NCI-H2171 (cell line): ENCODE measurements around the gene MUC4.
"Not testable (repeated sequence)": the region's sequence is repeated elsewhere in the genome, so short reads cannot be mapped to it uniquely, and the experiment has no call there.

Source experiments
- DNase-seq: peaks from one replicate; lab custom pipeline; 2025; lab: John Stamatoyannopoulos, UW

MUC4 gene

DNA sequence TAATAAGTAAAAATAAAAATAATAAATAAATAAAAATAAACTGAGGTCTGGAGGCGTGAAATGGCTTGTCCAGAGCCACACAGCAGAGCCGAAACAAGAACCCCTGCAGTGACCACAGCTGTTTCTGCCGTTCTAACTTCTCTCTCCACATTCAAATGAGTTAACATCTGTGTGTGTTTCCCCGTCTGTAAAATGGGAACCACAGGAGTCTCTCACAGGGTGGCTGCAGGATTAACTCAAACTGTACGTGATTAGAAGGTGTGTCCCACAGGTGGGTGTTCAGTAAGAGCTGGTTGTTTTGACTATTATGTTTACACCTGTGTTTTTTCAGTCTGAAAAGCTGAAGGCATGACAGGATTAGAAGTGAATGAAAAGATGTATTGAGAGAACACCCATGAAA is 27.0 kb upstream of the MUC4 start:
- no peak for DNase-seq

DNA sequence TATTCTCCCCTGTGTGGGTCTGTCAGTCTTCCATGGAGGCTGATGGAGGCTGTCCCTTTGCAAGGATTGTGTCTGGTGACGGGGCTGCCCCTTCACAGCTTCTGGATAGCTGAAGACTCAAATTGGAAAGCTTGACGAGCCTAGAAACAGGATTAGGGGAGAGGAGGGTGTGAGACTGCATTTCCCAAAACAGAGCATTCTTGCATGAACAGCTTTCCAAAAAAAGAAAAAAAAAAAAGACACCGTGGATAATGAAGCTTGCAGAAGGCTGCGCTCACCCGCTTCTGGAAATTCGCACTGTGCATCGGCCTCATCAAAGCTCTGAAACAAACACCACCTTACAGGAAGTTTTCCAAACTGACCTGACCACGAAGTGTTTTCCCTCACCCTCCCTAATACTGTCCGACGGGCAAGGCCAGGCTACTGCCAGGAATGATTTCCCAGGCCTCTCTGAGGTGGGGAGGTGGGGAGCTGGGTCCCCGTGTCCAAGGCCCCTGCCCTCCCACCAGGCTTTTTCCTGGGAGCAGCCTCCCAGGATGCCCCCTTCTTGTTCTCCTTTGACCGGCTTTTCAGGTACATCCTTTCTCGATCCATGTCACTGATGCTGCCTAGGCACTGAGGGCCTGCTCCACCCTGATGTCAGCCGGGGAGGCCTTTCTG is 24.9 kb upstream of the MUC4 start:
- DNase-seq = no peak

DNA sequence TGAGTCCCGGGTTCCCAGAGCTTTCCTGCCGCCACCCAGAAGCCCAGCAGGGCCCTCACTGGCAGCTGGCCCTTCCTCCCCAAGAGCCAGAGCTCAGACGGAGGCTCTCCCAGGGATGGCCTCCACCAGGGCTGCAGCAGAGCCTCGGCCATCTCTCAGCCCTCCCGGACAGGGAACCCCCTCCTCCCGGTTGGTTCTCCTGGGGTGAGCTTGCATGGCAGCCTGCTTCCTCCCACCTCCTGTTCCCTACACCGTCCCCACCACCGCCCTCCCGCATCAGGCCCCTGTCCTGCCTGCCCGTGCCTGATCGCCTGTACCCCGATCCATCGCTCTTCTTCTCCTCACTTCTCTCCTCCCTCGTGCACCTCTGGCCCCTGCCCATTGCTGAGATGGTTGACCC is 24.1 kb upstream of the MUC4 start:
- DNase-seq = no peak

DNA sequence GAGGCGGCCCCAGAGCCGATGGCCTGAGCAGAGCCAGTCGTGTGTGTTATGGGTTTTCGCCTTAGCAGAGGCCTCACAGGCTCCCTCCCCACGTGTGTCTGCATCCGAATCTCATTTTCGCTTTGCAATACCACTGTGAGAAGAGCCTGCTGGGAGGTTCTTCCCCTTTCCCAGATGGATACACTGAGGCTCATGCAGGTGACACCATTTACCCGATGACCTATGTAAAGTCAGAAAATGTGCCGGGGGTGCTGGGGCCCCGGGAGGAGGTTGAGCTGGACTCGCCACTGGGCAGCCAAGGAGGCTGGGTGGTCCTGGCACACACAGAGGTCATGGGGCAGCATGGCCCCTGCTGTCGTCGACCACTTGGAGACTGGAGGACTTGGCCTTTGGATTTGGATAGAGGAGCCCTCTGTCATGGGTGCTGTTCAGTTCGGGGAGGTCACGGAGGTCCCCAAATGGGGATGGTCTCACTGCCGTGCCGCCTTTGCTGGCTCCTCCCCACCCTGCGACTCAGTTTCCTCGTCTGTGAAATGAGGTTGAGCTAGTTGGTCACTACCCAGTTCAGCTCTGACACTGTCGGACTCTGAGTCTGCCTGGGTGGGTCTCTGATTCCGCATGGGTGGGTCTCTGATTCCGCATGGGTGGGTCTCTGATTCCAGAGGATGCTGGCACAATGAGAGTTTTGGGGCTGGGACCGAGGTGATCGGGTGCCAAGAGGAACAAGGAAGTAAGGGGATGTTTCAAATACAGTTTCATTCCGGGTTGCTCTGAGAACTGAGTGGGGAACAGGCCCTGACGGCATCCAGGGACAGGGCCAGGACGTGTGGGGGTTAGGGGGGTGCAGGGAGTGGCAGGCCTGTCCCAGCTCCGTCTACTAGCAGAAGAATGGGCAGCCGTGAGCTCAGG is 23.2 kb upstream of the MUC4 start:
- DNase-seq = no peak

DNA sequence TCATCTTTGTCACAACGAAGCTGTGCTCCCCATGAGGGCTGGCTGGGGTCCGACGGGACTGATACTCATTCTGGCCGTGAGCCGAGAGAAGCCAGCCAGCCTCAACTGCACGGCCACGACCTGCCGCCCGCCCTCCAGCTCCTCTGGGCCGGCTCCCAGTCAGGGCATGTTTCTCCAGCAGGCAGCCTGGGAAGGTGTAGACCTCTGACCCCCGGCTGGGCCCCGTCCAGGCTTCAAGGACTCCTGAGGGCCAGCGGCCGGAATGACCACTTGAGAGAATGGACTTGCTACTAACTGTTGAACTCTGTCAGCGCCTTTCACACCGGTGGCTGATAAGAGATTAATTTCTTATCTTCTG is 18.1 kb upstream of the MUC4 start:
- DNase-seq = no peak

DNA sequence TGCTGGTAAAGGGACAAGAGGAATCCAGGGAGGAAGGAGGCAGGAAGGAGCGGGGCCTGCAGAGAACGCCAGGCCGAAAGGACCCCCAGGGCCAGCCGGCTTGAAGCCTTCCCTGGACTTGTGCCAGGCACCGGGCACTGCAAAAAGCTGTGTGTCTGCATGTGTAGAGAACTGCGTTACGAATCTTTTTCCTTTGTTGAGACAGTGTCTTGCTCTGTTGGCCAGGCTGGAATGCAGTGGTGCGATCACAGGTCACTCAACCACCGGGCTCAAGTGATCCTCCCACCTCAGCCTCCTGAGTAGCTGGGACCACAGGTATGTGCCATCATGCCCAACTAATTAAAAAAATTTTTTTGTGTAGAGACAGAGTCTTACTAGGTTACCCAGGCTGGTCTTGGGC is 17.0 kb upstream of the MUC4 start:
- DNase-seq = no peak

DNA sequence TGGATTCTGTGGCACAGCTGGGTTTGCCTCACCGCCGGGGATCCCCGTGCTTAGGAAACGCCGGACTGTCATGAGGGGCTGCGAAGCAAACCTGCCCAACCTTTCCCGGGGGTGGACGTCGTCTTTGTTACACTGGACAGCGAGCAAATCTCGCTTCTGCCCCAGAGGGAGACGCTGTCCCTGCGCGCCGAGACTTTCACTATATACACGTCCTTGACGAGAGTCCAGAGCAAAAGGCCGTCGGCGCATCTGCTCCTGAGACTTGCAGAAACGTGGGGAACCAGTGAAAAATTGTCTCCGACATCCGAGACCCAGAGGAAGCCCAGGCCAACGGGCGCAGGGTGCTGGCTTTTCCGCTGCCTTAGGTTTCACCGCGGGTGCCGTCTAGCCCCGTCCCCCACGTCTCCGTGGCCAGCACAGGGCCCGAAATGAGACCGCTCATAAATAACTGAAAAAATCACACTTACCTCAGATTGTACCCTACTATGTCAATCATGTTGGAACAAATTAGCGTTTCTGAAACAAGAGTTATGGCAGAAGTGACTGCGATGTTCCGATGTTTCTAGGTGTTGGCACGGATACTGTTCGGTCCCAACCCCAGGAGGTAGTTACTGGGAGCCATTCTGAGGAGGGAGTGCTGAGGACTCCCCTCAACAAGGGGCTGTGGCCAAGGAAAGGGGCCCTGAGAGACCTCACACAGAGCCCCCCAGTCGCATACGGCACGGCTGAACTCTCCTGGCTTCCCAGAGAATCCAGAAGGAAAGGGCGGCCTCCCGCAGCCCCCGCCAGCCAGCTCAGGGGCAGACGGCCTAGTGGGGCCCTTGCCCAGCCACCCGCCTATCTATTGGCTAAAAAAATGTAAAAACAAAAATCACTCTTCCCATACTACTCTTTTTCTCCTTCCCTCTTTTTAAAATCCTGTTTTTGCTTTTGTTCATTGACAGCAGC is 14.4 kb upstream of the MUC4 start:
- DNase-seq = no peak

DNA sequence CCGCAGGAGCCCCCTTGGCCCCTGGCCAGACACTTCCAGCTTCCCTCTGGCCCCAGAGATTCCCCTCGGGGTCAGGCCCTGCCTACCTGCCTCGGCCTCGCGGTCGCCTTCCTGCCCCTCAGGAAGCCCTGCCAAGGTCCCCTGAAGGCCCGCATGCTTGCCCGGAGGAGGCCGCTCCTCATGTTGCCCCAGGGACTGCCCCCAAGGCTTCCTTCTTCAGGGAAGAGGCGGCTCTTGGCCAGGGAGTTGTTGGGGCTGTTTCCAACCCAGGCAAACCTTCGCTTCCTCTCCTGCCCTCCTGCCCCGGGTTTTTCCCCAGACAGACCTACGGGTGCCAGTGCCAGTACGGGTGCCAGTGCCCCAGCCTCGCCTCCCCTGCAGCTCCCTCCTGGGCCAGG is 13.5 kb upstream of the MUC4 start:
- no peak for DNase-seq

DNA sequence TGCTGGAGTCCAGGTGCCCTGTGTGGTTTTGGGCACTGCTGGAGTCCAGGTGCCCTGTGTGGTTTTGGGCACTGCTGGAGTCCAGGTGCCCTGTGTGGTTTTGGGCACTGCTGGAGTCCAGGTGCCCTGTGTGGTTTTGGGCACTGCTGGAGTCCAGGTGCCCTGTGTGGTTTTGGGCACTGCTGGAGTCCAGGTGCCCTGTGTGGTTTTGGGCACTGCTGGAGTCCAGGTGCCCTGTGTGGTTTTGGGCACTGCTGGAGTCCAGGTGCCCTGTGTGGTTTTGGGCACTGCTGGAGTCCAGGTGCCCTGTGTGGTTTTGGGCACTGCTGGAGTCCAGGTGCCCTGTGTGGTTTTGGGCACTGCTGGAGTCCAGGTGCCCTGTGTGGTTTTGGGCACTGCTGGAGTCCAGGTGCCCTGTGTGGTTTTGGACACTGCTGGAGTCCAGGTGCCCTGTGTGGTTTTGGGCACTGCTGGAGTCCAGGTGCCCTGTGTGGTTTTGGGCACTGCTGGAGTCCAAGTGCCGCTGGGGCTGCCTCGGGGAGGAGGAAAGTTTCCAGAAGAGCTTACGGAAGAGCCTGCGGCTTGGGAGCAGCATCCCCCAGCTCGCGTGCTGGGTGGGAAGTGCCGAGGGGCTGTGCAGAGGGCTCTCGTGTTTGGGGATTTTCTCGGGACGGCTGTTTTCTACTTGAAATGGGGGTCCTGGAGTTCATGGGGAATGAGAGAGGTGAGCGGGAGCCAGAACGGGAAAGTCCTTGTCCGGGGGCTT is 12.9 kb upstream of the MUC4 start:
- not testable (repeated sequence) for DNase-seq

DNA sequence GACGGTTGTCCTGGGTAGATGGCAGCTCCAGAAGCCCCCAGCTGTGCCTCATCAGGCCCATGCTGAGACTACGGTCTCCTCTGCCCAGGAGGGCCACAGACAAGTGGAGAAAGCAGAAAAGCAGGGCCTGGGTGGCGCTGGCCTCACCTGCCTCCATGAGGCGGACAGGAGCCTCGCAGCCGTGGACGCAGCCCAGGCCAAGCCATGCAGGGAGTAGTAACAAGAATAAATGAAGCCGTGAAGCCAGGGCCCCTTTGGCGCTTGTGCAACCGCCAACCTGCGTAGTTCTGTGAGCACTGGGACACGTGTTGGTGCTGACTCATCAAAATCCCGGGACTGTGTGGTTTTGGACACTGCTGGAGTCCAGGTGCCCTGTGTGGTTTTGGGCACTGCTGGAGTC is 12.3 kb upstream of the MUC4 start:
- no peak for DNase-seq

DNA sequence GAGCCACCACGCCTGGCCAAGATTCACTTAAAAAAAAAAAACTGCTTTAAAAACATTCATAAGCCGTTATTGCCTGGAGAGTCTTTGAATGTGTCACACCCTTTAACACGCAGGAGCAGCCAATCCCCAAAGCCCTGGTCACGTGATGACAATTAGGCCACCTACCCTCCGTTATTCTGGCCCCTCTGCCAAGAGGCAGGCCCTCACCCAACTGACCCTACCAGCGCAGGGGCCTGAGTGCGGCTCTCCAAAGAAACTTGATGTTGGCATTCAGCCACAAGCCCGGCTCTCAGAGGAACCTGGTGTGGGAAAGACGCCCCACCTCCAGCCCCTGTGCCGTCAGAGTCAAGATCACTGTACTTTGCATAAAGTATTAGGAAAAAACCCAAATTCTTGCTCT is 11.6 kb upstream of the MUC4 start:
- no peak for DNase-seq

DNA sequence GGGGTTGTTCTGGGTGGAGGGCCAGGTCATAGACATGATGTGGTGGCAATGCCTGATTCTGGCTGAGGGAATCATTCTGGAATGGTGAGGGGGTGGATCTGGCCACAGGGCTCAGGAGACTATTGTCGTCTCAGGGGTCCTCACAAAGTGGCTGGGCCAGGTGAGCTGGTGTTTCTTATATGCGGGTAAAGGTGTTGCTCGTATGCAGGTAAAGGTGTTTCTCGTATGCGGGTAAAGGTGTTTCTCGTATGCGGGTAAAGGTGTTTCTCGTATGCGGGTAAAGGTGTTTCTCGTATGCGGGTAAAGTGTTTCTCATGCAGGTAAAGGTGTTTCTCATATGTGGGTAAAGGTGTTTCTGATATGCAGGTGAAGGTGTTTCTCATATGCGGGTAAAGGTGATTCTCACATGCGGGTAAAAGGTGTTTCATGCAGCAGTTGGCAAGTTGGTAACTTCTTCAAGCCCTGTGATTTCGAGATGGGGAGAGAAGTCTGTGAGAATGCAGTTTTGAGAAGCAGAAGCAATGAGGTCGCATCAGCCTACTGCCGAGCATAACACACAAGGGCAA is 10.5 kb upstream of the MUC4 start:
- no peak for DNase-seq

DNA sequence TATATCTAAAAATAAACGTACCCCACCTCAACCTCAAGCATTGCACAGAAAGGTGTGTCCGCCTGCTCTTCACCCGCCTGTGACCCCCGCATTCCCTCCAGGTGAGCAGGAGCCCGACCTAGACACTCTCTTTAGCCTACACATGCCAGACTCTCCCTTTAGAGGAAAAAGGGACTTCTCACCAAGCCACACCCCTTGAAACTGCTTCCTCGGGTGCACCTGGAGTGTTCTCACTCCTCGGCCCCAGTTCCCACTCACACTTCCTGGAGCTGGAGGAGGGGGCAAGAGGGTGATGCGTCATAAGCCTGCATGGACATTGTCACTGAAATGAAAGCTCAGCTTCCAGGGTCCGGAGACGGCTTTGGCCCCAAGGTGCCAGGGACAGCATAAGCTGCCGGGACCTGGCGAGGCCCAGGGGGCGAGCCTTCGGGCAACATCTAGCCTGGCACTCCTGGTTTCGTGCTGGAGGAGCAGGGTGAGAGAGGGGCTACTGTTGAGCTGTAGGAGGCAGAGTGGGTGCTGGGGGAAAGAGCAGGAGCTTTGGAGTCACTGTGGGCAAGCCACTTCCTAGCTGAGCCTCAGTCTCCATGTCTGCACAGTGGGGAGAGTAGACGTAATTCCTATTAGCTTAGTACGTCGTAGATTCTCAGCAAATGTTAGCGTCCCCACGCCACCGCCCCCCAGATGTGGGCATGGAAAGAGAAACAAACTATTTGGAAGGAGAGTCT is 9.8 kb upstream of the MUC4 start:
- no peak for DNase-seq

DNA sequence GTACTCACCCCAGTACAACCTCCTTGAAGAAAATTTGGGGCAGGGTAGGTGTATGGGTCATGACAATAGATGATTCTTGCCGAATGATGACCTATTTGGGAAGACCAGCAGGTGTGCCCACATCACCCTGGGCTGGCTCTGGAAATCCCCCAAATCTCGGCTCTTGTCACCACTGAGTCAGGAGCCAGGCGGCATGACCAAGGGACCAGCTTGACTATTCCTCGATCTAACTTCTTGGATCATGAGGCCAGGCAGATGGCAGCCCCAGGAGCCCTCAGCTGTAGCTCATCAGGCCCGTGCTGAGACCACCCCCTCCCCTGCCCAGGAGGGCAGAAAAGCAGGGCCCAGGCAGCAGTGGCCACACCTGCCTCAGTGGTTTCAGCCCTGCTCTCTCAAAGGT is 9.2 kb upstream of the MUC4 start:
- DNase-seq = no peak

DNA sequence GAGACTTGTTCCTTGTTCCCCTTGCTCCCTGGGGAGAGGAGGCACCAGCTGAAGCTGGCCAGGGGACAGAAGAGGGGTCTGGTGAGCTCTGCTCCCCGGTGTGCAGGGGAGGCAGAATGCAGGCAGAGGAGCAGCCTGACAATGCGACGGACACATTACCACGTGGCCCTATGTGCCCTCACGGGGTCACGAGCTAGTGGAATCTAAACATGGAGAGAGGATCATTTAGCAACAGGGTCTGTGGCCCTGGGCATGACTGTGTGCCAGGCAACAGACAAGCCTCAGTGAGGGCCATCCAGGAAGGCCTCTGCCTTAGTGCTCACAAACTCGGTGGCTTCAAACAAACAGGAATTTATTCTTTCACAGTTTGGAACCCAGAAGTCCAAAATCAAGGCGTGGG is 8.5 kb upstream of the MUC4 start:
- no peak for DNase-seq

DNA sequence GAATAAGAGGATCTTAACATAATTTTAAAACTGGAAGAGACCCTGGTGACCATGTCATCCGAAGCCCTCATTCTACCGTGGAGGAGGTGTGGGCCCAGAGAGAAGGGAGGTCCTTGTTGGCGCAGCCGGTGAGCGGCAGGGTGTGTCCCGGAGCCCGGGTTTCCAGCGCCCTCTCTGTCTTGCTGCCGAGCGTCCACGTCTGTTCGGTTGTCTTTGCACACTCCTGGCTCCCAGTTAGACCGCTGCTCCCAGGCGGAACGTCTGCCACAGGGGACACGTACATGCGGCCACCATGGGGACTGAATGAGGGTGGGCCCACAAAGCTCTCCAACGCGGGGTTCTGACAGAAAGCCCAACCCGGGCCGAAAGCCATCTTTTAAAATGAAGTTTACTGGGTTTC is 6.6 kb upstream of the MUC4 start:
- no peak for DNase-seq

DNA sequence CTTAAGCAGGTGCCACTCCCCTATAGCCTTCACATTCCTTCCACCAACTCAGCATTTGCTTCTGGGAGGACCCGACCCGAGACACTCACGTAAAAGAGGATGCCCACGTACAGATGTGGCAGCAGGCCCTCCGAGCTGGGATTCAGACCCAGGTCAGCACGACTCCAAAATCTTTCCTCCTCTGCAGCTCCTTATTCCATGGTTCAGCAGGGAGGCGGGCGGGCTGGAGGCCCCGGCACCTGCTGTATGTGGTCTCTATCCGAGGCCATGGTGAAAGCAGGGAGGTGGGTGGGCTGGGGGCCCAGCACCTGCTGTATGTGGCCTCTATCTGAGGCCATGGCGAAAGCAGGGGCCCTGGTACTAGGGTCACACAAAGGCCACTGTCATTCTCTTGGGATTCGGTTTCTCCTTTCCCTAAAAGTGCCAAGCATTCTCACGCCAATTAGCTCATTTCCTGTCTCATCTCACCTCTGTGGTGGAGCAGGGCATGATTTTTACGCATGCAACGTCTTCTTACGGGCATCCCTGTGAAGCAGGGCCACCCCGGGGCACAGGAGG is 5.9 kb upstream of the MUC4 start:
- no peak for DNase-seq

DNA sequence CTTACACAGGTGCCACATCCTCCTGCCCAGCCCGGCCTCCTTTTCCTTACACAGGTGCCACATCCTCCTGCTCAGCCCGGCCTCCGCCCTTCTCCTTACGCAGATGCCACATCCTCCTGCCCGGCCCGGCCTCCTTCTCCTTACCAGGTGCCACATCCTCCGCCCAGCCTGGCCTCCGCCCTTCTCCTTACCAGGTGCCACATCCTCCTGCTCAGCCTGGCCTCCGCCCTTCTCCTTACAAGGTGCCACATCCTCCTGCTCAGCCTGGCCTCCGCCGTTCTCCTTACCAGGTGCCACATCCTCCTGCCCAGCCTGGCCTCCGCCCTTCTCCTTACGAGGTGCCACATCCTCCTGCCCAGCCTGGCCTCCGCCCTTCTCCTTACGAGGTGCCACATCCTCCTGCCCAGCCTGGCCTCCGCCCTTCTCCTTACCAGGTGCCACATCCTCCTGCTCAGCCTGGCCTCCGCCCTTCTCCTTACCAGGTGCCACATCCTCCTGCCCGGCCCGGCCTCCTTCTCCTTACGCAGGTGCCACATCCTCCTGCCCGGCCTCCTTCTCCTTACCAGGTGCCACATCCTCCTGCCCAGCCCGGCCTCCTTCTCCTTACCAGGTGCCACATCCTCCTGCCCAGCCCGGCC is 4.7 kb upstream of the MUC4 start:
- DNase-seq = not testable (repeated sequence)

DNA sequence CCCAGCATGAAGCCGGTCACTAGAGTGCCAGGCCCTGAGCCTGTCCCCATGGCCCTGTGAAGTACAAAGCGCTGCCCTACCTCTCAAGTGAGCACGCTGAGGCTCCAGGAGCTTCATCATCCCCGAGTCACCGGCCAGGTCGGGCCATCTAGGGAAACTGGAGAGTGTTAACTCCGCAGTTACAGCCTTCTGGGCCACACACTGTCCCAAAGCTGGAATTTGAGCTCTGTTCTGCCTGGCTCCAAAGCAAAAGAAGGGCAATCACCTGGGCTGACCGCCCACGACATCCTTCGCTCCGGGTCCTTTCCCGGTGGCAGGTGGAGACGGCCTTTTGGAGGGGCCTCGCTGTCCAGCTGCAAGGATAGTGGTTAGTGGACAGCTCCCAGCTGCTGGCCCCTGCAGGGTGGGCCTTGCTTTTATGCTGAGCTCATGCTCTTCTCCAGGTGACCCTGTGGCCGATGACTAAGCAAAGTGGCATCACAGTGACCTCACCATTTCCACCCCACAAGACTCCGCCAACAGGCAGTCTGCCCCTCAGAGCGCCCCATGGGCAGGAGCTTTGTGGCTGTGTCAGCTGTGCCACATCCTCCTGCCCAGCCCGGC is 3.5 kb upstream of the MUC4 start:
- no peak for DNase-seq
